Trophoblast cell (in vitro differentiated cells and primary cell): ENCODE results near the gene IER5L.
"Not testable (repeated sequence)": the region's sequence is repeated elsewhere in the genome, so short reads cannot be mapped to it uniquely, and the experiment has no call there.

Source experiments
- DNase-seq, 2 donors: peaks; one replicate each; pipeline ENCODE4 v3.0.0-alpha.2; 2016
- H2AFZ ChIP-seq: 2 replicates; pipeline ENCODE4 v1.6.1; 2013; ENCODE audit warnings: low read length, moderate library complexity, mild to moderate bottlenecking; ENCODE audit not compliant: insufficient read depth, poor library complexity
- H2AK5ac ChIP-seq: 2 replicates; pipeline ENCODE4 v1.6.1; 2013; ENCODE audit warnings: mild to moderate bottlenecking, low read length
- H2BK120ac ChIP-seq: 2 replicates; pipeline ENCODE4 v1.6.1; 2013; ENCODE audit warnings: low read length, mild to moderate bottlenecking, moderate library complexity; ENCODE audit not compliant: insufficient read depth, poor library complexity
- H2BK12ac ChIP-seq: 2 replicates; pipeline ENCODE4 v1.6.1; 2013; ENCODE audit warnings: mild to moderate bottlenecking, low read length, moderate library complexity
- H2BK5ac ChIP-seq: 2 replicates; pipeline ENCODE4 v1.6.1; 2013; ENCODE audit warnings: low read length, low read depth, moderate library complexity, mild to moderate bottlenecking; ENCODE audit not compliant: poor library complexity
- H3K14ac ChIP-seq: 2 replicates; pipeline ENCODE4 v1.6.1; 2013; ENCODE audit warnings: mild to moderate bottlenecking, low read length
- H3K18ac ChIP-seq: 2 replicates; pipeline ENCODE4 v1.6.1; 2013; ENCODE audit warnings: mild to moderate bottlenecking, low read length
- H3K23ac ChIP-seq: 2 replicates; pipeline ENCODE4 v1.6.1; 2013; ENCODE audit warnings: low read length
- H3K27ac ChIP-seq: 2 replicates; pipeline ENCODE4 v1.5.1; 2013; ENCODE audit warnings: low read depth, mild to moderate bottlenecking, inconsistent platforms, low read length, moderate library complexity
- H3K27me3 ChIP-seq: 2 replicates; pipeline ENCODE4 v1.6.1; 2013; ENCODE audit warnings: inconsistent platforms, mild to moderate bottlenecking, low read length, moderate library complexity; ENCODE audit not compliant: insufficient read depth
- H3K36me3 ChIP-seq, 2 experiments: 1 replicate in 1 of 2; 2 replicates in 1 of 2; pipeline ENCODE4 v1.6.1; 2013; ENCODE audit warnings: low read length in 2 of 2, mild to moderate bottlenecking in 2 of 2, moderate library complexity in 1 of 2; ENCODE audit not compliant: insufficient read depth in 2 of 2, control insufficient read depth in 1 of 2
- H3K4ac ChIP-seq: 2 replicates; pipeline ENCODE4 v1.6.1; 2013; ENCODE audit warnings: low read depth, mild to moderate bottlenecking, low read length, moderate library complexity
- H3K4me1 ChIP-seq, 2 experiments: 1 replicate in 1 of 2; 2 replicates in 1 of 2; pipeline ENCODE4 v1.6.1; 2013; ENCODE audit warnings: low read length in 2 of 2, mild to moderate bottlenecking in 2 of 2, moderate library complexity in 1 of 2; ENCODE audit not compliant: insufficient read depth in 2 of 2, control insufficient read depth in 1 of 2
- H3K4me2 ChIP-seq: 2 replicates; pipeline ENCODE4 v1.6.1; 2013; ENCODE audit warnings: inconsistent platforms, mild to moderate bottlenecking, low read length, moderate library complexity
- H3K4me3 ChIP-seq: 2 replicates; pipeline ENCODE4 v1.5.1; 2013; ENCODE audit warnings: mild to moderate bottlenecking, low read depth, low read length, inconsistent platforms
- H3K79me1 ChIP-seq: one replicate; pipeline ENCODE4 v1.6.1; 2013; ENCODE audit warnings: low read length
- H3K79me2 ChIP-seq: 2 replicates; pipeline ENCODE4 v1.6.1; 2013; ENCODE audit warnings: low read length, mild to moderate bottlenecking; ENCODE audit not compliant: control insufficient read depth, insufficient read depth, poor library complexity
- H3K9ac ChIP-seq: 2 replicates; pipeline ENCODE4 v1.6.1; 2013; ENCODE audit warnings: mild to moderate bottlenecking, low read length
- H3K9me3 ChIP-seq: 2 replicates; pipeline ENCODE4 v1.6.1; 2013; ENCODE audit warnings: low read depth, mild to moderate bottlenecking, control low read depth, inconsistent platforms, low read length; ENCODE audit not compliant: insufficient read depth
- H4K12ac ChIP-seq: 2 replicates; pipeline ENCODE4 v1.6.1; 2013; ENCODE audit warnings: low read depth, mild to moderate bottlenecking, low read length, moderate library complexity
- H4K8ac ChIP-seq: 2 replicates; pipeline ENCODE4 v1.6.1; 2013; ENCODE audit warnings: low read depth, mild to moderate bottlenecking, low read length, moderate library complexity
- H4K91ac ChIP-seq: one replicate; pipeline ENCODE4 v1.6.1; 2013; ENCODE audit warnings: low read depth, mild to moderate bottlenecking, low read length, moderate library complexity
- whole genome bisulfite sequencing: extraction: QIAGEN DNeasy Blood & Tissue Kit; methylation state at CpG from one replicate; pipeline ENCODE4 v1.1.7; 2013; ENCODE audit warnings: missing lambda C conversion rate; ENCODE audit not compliant: insufficient read length, insufficient coverage; ENCODE audit errors: extremely low coverage; 5-methylcytosine and 5-hydroxymethylcytosine counted together

The IER5L gene

DNA sequence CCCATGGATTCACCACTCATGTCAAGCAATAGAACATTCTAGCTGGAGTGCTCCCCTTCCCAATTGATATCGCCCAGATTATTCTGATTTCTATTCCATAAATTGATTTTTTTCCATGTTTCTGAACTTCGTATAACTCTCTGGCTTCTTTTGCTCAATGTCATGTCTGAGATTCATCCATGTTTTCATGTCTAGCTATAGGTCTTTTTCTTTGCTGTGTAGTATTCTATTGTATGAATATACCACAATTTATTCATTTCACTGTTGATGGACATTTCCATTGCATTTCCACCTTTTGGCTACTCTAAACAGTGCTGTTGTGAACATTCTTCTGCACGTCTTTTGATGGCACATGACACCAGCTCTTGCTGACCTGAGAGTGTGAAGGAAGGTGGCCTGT is 47.3 kb downstream of the IER5L start:
- H3K4me1 ChIP-seq: peaks cover 11 to 18% of the 10 kb centered on the region in 2 experiments
- no peaks in the 10 kb centered on the region for H3K9me3 ChIP-seq
- no peak overlapping the region for H3K4ac ChIP-seq
- no peak overlapping the region for H4K91ac ChIP-seq
- H3K18ac ChIP-seq: no peak overlapping the region
- no peak overlapping the region for H2AFZ ChIP-seq
- DNase-seq: no peak
- no peak overlapping the region for H2BK12ac ChIP-seq
- H3K27ac ChIP-seq: no peak overlapping the region
- peaks cover 14% of the 10 kb centered on the region for H3K79me1 ChIP-seq
- H3K27me3 ChIP-seq: no peaks in the 10 kb centered on the region
- no peak overlapping the region for H3K14ac ChIP-seq
- no peak overlapping the region for H3K23ac ChIP-seq
- no peak overlapping the region for H2BK120ac ChIP-seq
- no peak overlapping the region for H2BK5ac ChIP-seq
- no peak overlapping the region for H2AK5ac ChIP-seq
- no peaks in the 10 kb centered on the region for H3K79me2 ChIP-seq
- peaks cover 29 to 30% of the 10 kb centered on the region in 2 experiments for H3K36me3 ChIP-seq
- WGBS: no CpG with 5 or more reads among the region's 3 CpGs
- no peak overlapping the region for H3K9ac ChIP-seq
- H3K4me3 ChIP-seq: no peak overlapping the region
- no peak overlapping the region for H4K8ac ChIP-seq
- H4K12ac ChIP-seq: no peak overlapping the region
- no peak overlapping the region for H3K4me2 ChIP-seq

GRCh38 chr9:129130271-129130670 is 47.8 kb downstream of the IER5L start:
- H3K4me3 ChIP-seq, H2BK120ac ChIP-seq, H3K27me3 ChIP-seq, H3K79me2 ChIP-seq, H3K4me2 ChIP-seq, H2AFZ ChIP-seq, H3K14ac ChIP-seq, H3K9me3 ChIP-seq, H2BK12ac ChIP-seq, H3K18ac ChIP-seq, H3K27ac ChIP-seq, H3K9ac ChIP-seq, H3K23ac ChIP-seq, H4K12ac ChIP-seq, H4K8ac ChIP-seq, H2BK5ac ChIP-seq, DNase-seq, H4K91ac ChIP-seq, H3K4ac ChIP-seq, H2AK5ac ChIP-seq: not testable (repeated sequence)
- H3K36me3 ChIP-seq: peaks cover 25 to 31% of the 10 kb centered on the region in 2 experiments
- peaks cover 11 to 18% of the 10 kb centered on the region in 2 experiments for H3K4me1 ChIP-seq
- no CpG with 5 or more reads among the region's 7 CpGs for WGBS
- peaks cover 14% of the 10 kb centered on the region for H3K79me1 ChIP-seq

DNA sequence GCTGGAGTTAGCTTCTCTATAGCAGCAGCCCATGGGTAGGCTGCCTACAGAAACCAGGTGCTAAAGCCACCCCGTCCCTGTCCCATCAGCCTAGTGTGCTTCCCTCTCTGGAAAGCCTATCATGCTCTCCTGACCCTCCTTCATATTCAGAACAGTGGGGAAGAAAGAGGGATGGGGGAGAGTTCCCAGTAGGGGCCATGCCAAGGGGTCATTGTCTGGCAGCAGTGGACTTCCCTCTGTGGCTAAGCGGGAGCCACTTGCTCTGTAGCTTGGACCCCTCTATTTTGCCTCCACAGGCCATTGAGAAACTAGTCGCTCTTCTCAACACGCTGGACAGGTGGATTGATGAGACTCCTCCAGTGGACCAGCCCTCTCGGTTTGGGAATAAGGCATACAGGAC is 49.4 kb downstream of the IER5L start:
- no peak overlapping the region for H3K18ac ChIP-seq
- H3K9ac ChIP-seq: no peak overlapping the region
- H3K79me2 ChIP-seq: no peaks in the 10 kb centered on the region
- H2AK5ac ChIP-seq: no peak overlapping the region
- H4K12ac ChIP-seq: no peak overlapping the region
- no peak overlapping the region for H3K14ac ChIP-seq
- no peak overlapping the region for H4K8ac ChIP-seq
- no peak overlapping the region for H3K27ac ChIP-seq
- H3K4me3 ChIP-seq: no peak overlapping the region
- DNase-seq: no peak
- H3K23ac ChIP-seq: no peak overlapping the region
- H2BK5ac ChIP-seq: no peak overlapping the region
- no peaks in the 10 kb centered on the region for H3K9me3 ChIP-seq
- H3K36me3 ChIP-seq: peaks cover 32 to 41% of the 10 kb centered on the region in 2 experiments
- no CpG with 5 or more reads among the region's 5 CpGs for WGBS
- H3K4ac ChIP-seq: no peak overlapping the region
- no peak overlapping the region for H2BK12ac ChIP-seq
- no peak overlapping the region for H4K91ac ChIP-seq
- H3K79me1 ChIP-seq: peaks cover 14% of the 10 kb centered on the region
- no peaks in the 10 kb centered on the region for H3K27me3 ChIP-seq
- H2BK120ac ChIP-seq: no peak overlapping the region
- H2AFZ ChIP-seq: no peak overlapping the region
- H3K4me2 ChIP-seq: no peak overlapping the region
- H3K4me1 ChIP-seq: peaks cover 11 to 16% of the 10 kb centered on the region in 2 experiments

DNA sequence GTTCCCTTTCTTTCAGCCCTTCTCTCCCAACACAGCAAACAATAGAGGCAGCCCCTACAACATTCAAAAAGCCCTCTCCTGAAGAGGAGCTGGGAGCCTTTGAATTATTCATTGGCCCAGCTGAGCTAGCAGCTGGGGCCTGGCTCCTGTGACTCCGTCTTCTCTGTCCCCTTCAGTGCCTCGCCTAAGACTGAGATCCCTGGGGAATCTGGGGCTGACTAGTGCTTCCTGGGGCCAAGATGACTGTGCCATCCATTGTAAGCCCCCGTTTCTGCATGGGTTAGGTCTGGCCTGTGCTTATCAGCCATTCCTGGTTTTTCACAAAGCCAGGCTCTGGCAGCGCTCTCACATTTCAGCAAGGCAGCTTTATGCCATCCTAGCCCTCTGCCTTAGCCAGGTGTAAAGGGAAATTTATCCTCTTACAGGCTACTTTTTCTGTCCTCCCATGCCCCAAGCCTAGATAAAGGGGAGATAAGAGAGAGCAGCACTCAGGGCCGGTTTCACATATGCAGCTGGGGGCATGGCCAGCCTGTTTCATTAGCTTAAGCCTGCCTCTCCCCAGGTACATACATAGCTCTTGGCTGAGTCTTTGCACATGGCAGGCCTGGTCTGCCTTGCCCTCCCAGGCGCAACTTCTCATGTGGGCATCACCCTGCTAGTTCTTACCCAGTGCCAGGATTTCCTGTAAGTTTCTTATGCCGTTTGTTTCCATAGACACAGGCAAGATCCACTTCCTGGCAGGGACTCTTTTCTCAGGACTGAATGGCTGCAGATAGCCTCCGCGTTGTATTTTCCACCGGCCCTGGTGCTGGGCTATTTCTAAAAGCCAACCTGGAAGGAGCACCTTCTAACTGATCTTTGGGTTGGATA is 51.1 kb downstream of the IER5L start:
- no peak overlapping the region for H4K91ac ChIP-seq
- H2BK12ac ChIP-seq: no peak overlapping the region
- no peak overlapping the region for H3K4me3 ChIP-seq
- peaks cover 41 to 52% of the 10 kb centered on the region in 2 experiments for H3K36me3 ChIP-seq
- no peak overlapping the region for H4K8ac ChIP-seq
- peaks cover 5% of the 10 kb centered on the region for H3K79me1 ChIP-seq
- no peak overlapping the region for H2AK5ac ChIP-seq
- DNase-seq: peak; percentile 51 to 62
- H3K79me2 ChIP-seq: no peaks in the 10 kb centered on the region
- no peak overlapping the region for H2AFZ ChIP-seq
- WGBS: no CpG with 5 or more reads among the region's 10 CpGs
- no peak overlapping the region for H2BK120ac ChIP-seq
- no peaks in the 10 kb centered on the region for H3K9me3 ChIP-seq
- H3K4me2 ChIP-seq: no peak overlapping the region
- H2BK5ac ChIP-seq: no peak overlapping the region
- H3K23ac ChIP-seq: no peak overlapping the region
- H3K18ac ChIP-seq: peak overlapping the region; percentile 6
- peaks cover 3 to 4% of the 10 kb centered on the region in 2 experiments for H3K4me1 ChIP-seq
- H4K12ac ChIP-seq: no peak overlapping the region
- H3K27me3 ChIP-seq: no peaks in the 10 kb centered on the region
- no peak overlapping the region for H3K14ac ChIP-seq
- peak overlapping the region; percentile 16 for H3K27ac ChIP-seq
- no peak overlapping the region for H3K4ac ChIP-seq
- no peak overlapping the region for H3K9ac ChIP-seq
